ENCODE results near the gene UBTFL1.
A peak's percentile ranks its signal among the peaks of the same experiment; 100 is the strongest.

UBTFL1 gene

DNA sequence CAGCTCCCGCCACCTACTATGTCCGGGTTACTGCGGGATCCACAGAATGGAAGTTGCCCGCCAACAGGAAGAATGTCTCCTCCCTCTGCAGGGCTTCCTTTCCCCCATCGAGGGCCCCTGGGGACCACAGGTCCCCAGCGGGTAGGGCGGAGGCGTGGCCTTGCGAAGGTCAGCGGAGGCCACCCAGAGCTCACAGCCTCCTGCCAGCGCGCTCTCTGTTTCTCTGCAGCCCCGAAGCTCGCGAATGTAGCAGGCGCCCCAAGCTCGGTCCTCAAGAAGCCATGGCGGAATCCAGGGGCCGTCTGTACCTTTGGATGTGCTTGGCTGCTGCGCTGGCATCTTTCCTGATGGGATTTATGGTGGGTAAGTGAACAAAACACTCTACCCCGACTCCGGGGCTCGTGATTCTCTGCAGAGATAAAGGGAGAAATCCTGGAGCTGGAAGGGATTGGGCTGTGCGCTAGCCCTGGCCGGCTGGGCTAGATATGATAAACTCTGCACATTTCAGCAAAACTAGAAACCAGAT lies 48.8 kb downstream of the UBTFL1 start, which contains the start of gene NAALAD2:
Gene NAALAD2 (plus strand): TSS at position 186 of the 526 bp plus-strand sequence. CDS start 96 bp downstream, at position 282.
- peak; percentile 94 for ATAC-seq
- TF ChIP-seq TCF4 (CRISPR knock-in tag; IDR thresholded peaks at IDR 0.05; ENCODE audit: borderline replicate concordance) = 0 out of 2 replicates have a peak, but pooled peaks have one; percentile 17
- no peak for TF ChIP-seq ZC3H10 (CRISPR knock-in tag; IDR thresholded peaks at IDR 0.05)
- no peak for TF ChIP-seq ZNF70 (CRISPR knock-in tag; IDR thresholded peaks at IDR 0.05)
- no peak for TF ChIP-seq ZNF565 (CRISPR knock-in tag; conservative IDR thresholded peaks at IDR 0.05; ENCODE audit: low read depth)
- TF ChIP-seq OSR1 (CRISPR knock-in tag; IDR thresholded peaks at IDR 0.05) = no peak
- no peak for TF ChIP-seq CSDC2 (CRISPR knock-in tag; IDR thresholded peaks at IDR 0.05)

DNA sequence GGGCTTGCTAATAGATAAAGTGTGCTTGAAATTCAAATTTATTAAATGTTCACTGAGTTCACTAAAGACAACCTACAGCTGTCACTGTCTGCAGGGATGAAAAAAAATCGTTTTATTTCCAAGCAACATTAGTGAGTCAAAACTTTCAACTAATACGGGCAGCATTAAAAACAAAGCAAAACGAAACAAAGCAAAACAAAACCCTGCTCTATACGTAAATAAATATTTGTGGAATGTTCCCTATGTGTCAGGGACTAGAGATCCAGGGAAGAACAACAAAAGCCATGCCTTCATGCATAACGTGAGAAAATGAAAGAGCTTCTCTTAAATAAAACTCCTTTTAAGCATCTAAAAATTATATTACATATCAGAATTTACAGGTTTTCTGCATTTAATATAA lies 49.3 kb downstream of the UBTFL1 start:
- no peak for TF ChIP-seq ARNTL (CRISPR knock-in tag; IDR thresholded peaks at IDR 0.05; ENCODE audit: borderline replicate concordance, low read depth)
- no peak for TF ChIP-seq ZFP30 (CRISPR knock-in tag; IDR thresholded peaks at IDR 0.05)
- TF ChIP-seq, protein P1, sequence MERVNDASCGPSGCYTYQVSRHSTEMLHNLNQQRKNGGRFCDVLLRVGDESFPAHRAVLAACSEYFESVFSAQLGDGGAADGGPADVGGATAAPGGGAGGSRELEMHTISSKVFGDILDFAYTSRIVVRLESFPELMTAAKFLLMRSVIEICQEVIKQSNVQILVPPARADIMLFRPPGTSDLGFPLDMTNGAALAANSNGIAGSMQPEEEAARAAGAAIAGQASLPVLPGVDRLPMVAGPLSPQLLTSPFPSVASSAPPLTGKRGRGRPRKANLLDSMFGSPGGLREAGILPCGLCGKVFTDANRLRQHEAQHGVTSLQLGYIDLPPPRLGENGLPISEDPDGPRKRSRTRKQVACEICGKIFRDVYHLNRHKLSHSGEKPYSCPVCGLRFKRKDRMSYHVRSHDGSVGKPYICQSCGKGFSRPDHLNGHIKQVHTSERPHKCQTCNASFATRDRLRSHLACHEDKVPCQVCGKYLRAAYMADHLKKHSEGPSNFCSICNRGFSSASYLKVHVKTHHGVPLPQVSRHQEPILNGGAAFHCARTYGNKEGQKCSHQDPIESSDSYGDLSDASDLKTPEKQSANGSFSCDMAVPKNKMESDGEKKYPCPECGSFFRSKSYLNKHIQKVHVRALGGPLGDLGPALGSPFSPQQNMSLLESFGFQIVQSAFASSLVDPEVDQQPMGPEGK (CRISPR knock-in tag; IDR thresholded peaks at IDR 0.05; ENCODE audit: borderline replicate concordance) = no peak
- TF ChIP-seq, protein P2, sequence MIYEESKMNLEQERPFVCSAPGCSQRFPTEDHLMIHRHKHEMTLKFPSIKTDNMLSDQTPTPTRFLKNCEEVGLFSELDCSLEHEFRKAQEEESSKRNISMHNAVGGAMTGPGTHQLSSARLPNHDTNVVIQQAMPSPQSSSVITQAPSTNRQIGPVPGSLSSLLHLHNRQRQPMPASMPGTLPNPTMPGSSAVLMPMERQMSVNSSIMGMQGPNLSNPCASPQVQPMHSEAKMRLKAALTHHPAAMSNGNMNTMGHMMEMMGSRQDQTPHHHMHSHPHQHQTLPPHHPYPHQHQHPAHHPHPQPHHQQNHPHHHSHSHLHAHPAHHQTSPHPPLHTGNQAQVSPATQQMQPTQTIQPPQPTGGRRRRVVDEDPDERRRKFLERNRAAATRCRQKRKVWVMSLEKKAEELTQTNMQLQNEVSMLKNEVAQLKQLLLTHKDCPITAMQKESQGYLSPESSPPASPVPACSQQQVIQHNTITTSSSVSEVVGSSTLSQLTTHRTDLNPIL (CRISPR knock-in tag; IDR thresholded peaks at IDR 0.05; ENCODE audit: low read depth) = no peak
- no peak for TF ChIP-seq PPARA (CRISPR knock-in tag; IDR thresholded peaks at IDR 0.05; ENCODE audit: borderline replicate concordance)
- no peak for TF ChIP-seq TOX (CRISPR knock-in tag; IDR thresholded peaks at IDR 0.05; ENCODE audit: borderline replicate concordance)
- no peak for TF ChIP-seq ZNF565 (CRISPR knock-in tag; conservative IDR thresholded peaks at IDR 0.05; ENCODE audit: low read depth)
- no peak for TF ChIP-seq SNAI2 (CRISPR knock-in tag; IDR thresholded peaks at IDR 0.05)
- TF ChIP-seq, protein P3, sequence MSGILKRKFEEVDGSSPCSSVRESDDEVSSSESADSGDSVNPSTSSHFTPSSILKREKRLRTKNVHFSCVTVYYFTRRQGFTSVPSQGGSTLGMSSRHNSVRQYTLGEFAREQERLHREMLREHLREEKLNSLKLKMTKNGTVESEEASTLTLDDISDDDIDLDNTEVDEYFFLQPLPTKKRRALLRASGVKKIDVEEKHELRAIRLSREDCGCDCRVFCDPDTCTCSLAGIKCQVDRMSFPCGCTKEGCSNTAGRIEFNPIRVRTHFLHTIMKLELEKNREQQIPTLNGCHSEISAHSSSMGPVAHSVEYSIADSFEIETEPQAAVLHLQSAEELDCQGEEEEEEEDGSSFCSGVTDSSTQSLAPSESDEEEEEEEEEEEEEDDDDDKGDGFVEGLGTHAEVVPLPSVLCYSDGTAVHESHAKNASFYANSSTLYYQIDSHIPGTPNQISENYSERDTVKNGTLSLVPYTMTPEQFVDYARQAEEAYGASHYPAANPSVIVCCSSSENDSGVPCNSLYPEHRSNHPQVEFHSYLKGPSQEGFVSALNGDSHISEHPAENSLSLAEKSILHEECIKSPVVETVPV (CRISPR knock-in tag; IDR thresholded peaks at IDR 0.05) = no peak
- TF ChIP-seq RARB (CRISPR knock-in tag; IDR thresholded peaks at IDR 0.05) = no peak
- no peak for TF ChIP-seq ZFP3 (CRISPR knock-in tag; IDR thresholded peaks at IDR 0.05)
- TF ChIP-seq TCF4 (CRISPR knock-in tag; IDR thresholded peaks at IDR 0.05; ENCODE audit: borderline replicate concordance) = no peak
- TF ChIP-seq ESRRG (CRISPR knock-in tag; IDR thresholded peaks at IDR 0.05) = no peak
- no peak for TF ChIP-seq ZNF8 (CRISPR knock-in tag; IDR thresholded peaks at IDR 0.05)
- TF ChIP-seq, protein P4, sequence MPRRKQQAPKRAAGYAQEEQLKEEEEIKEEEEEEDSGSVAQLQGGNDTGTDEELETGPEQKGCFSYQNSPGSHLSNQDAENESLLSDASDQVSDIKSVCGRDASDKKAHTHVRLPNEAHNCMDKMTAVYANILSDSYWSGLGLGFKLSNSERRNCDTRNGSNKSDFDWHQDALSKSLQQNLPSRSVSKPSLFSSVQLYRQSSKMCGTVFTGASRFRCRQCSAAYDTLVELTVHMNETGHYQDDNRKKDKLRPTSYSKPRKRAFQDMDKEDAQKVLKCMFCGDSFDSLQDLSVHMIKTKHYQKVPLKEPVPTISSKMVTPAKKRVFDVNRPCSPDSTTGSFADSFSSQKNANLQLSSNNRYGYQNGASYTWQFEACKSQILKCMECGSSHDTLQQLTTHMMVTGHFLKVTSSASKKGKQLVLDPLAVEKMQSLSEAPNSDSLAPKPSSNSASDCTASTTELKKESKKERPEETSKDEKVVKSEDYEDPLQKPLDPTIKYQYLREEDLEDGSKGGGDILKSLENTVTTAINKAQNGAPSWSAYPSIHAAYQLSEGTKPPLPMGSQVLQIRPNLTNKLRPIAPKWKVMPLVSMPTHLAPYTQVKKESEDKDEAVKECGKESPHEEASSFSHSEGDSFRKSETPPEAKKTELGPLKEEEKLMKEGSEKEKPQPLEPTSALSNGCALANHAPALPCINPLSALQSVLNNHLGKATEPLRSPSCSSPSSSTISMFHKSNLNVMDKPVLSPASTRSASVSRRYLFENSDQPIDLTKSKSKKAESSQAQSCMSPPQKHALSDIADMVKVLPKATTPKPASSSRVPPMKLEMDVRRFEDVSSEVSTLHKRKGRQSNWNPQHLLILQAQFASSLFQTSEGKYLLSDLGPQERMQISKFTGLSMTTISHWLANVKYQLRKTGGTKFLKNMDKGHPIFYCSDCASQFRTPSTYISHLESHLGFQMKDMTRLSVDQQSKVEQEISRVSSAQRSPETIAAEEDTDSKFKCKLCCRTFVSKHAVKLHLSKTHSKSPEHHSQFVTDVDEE (CRISPR knock-in tag; IDR thresholded peaks at IDR 0.05) = no peak
- TF ChIP-seq CSDC2 (CRISPR knock-in tag; IDR thresholded peaks at IDR 0.05) = no peak
- TF ChIP-seq BACH2 (CRISPR knock-in tag; IDR thresholded peaks at IDR 0.05; ENCODE audit: borderline replicate concordance) = no peak
- no peak for TF ChIP-seq ZC3H10 (CRISPR knock-in tag; IDR thresholded peaks at IDR 0.05)
- no peak for TF ChIP-seq GLIS3 (CRISPR knock-in tag; IDR thresholded peaks at IDR 0.05)
- ATAC-seq = peak; percentile 63
